ENCODE data around the gene SLC25A23. TPM values are rescaled to one million over a fixed set of nuclear protein-coding genes. Genes with fewer than 3 reads are reported as not detected.

SLC25A23 gene
- total RNA-seq, 1 donor from 2014 or later, result 32.5 TPM

DNA sequence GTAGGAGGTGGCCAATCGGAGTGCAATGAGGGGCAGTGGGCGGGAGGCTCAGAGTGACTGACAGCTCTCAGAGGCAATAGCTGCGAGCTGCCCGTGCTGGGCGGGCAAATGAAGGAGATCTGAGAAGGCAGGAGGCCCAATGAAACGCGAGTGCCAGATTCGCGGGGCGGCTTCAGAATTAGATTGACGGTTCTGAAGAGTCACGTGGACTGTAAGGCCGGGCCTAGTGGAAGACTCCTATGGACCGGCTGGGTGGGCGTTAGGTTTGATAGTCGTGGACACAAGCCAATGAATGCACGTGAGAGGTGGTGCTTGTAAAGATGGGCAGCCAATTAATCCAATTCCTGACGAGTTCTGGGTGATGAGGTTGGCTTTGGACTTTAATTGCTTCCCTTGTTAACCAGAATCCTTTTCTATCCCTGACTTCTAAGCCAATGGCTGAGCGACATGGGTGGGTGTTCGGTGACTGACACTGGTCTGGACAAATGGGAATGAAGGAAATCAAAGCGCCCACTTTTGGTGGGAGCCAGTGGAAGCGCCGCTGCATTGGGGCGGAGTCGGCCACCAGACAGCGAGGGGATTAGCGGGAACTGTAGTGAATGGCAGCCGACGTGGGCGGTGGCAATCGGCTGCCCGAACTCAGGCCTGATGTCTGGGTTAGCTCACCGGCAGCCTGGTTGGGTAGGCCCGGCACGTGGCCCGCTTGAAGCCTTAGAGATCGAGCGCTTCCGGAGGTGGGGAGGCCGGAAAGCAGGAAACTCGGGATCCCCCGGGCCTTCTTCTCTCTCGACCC, 34.5 kb downstream of the SLC25A23 start:
- DNase-seq (ENCODE audit: low read depth, low spot score), result peak; percentile 100

DNA sequence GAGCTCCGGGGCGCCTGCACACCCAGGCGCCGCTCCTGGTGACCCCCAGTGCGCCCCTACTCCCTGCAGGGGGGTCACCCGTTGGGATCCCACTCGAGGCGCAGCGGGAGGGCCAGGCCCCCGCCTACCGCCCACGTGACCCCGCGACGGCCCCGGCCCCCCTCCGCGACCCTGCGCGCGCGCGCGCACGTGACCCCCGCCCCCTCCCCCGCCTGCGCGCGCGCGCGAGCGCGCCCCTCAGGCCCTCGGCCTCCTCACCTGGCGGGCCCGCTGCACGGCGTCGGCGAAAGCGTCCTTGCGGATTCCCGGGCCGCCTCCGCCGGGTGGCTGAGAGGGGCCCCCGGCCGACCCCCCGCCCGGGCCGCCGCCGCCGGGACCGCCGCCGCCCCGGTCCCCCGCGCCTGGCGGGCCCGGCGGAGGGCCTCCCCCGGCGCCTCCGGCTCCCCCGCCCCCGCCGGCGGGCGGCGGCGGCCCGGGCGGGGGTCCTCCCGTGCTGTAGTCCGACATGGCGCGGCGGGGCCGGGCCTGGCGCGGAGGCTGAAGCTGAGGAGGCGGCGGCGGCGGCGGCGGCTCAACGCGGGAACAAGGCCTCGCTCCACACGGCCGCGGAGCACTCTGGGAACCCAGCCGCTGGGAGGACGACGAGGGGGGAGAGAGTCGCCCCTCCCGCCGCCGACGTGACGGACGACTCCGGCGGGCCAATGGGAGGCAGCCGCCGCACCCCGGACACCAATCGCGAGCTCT, 35.2 kb downstream of the SLC25A23 start, which contains the start of gene KHSRP:
TSS of gene KHSRP (minus strand) at position 617 of the 744 bp plus-strand sequence. CDS start at position 507, 110 bp downstream.
- no peak for DNase-seq (ENCODE audit: low read depth, low spot score)

DNA sequence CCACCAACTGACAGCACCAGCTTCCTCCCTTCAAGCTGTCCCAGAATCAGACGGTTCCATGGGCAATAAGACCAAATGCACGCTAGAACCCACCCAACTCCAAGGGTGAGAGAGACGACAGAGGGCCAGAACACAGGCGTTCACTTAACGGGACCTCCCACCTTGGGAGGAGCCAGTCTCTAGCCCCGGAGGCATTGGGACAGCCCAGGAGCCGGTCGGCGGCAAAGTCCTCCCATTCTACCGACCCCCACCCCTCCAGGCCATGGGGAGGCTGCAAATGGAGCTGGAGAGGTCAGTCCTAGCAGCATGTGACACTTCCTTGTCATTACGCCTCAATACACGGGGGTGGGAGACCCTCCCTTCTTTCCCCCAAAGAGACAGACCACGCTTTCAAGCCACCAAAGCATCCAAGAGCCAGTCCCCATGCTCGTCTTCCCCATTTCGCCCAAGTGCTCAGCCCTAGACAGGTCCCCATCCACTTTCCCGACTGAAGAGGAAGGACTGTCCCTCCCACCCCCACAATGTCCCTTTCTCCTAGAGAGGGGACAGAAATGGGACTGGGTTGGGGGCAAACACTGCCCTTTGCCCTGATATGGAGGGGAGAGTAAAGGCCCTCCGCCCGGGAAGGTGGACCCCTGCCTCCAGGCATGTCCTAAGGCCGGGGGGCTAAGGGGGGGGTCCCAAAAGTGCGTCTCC, 35.9 kb downstream of the SLC25A23 start:
- DNase-seq (ENCODE audit: low read depth, low spot score), result no peak

DNA sequence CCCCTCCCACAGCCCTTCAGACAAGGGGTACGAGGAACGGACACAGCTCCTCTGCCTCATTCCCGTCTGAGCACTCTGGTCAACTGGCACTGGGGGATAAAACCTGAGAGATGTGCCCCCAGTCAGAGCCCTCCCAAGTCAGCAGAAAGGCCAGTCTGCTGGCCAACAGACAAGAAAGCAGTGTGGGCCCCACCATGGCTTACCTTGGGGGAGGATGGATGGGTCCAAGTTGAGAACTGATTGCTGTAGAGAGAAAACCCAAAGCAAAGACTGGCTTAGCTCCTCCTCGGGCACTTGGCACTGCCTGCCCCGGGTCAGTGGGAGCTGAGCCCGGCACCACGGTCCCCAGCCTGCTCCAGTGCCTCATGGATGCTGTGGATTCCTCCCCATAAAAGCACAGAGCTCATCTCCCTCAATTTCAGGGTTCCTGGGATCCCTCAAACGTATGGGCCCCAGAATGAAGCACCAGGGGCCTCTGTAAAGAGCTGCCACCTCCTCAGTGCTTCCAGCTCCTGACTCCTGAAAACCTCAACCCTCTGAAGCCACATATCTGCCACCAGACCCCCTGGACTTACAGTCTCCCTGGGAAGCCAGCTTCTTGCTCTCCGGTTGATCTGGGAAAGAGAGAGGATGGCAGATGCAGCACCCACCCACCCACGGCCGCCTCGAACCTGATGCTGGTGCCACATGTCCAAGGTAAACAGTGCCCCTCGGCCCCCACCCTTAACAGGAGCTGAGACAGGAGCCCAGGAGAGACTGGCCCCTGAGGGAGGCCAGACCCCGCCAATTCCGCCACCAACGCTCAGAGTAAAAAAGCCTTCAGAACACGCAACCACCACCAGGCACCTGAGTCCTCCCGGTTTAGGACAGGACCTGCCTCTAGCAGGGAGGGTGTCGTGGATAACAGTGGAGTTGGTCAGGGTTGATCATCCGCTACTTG, 38.2 kb downstream of the SLC25A23 start:
- DNase-seq (ENCODE audit: low read depth, low spot score), result no peak

DNA sequence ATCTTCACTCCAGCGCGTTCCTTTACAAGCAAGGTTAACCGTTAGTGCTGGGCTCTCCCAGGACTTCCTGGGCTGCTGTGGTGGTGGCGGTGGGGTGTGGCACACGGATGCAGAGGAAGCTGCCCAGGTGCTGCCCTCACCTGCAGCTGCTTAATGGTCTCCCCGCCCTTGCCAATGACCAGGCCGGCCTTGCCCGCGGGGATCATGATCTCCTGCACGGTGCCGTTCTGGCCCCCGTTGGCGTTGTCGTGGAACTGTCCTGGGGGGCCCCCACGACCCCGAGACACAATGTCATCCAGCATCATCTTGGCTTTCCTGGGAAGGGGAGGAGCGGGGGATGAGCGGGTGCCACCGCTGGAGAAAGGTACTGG, 41.0 kb downstream of the SLC25A23 start:
- DNase-seq (ENCODE audit: low read depth, low spot score), result no peak

DNA sequence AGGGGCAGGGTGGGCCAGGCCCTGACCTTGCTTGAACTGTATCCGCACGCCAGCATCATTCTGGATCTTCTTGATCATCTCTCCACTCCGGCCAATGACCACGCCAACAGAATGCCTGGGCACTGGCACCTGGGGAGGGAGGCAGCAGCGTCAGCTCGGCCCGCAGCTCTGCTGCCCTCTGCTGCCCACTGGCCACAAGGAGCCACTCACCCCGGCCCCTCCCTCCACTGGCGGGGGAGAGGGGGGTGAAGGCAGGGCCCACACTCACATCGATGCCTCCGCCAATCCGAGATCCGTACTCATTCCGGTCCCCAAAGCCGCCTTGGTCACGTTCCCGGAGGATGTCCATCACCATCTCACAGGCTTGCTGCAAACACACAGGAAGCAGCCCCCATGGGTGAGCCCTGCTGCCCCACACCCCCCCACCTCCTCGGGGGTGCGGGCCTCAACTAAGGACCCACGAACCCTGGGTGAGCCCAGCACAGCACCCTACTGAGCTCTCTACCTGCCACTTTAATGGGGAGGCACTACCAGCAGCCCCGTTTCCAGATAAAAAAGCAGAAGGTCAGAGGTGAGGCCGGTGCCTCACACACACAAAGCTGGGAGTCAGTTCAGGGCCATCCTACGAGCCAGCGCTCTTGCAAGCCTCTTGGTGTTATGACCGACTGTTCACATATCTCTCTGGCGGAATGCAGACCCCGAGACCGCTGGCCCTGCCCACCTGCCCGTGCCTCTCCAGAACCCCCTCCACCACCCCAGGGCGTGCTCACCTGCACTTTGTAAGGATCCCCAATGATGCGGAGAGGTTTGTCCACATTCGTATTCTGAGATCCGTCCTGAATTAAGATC, 41.7 kb downstream of the SLC25A23 start:
- DNase-seq (ENCODE audit: low read depth, low spot score), result no peak

DNA sequence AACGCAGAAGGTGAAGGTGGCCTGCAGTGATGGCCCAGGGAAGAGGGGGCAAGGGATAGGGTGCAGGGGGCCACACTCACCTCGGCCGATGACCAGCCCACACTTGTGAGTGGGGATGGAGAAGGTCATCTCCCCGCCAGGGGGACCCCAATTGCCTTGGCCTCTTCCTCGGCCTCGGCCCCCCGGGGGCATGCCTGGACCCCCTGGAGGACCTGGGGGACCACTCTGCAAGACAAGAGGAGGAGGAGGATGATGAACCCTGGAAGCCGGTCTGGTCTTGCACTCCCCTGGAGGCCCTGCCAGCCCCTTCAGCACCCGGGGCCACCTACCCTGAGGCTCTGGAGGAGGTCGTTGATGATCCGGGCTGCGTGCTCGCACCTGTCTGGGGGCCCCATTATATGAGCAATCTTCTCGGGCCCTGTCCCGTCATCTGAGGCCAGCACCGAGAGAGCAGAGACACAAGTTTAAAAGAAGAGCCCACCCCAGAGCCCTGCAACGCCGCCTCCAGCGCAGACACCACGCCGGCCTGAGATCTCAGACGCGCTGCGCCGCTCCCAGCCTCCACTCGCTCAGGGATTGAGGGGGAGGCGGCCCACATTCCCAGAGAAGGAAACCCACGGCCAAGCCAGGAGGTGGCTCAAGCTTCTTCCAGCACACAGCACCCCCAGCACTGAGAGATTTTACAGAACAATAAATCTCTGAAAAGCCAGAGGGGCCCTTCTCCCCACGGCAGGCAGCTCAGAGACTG, 42.8 kb downstream of the SLC25A23 start:
- DNase-seq (ENCODE audit: low read depth, low spot score), result no peak

DNA sequence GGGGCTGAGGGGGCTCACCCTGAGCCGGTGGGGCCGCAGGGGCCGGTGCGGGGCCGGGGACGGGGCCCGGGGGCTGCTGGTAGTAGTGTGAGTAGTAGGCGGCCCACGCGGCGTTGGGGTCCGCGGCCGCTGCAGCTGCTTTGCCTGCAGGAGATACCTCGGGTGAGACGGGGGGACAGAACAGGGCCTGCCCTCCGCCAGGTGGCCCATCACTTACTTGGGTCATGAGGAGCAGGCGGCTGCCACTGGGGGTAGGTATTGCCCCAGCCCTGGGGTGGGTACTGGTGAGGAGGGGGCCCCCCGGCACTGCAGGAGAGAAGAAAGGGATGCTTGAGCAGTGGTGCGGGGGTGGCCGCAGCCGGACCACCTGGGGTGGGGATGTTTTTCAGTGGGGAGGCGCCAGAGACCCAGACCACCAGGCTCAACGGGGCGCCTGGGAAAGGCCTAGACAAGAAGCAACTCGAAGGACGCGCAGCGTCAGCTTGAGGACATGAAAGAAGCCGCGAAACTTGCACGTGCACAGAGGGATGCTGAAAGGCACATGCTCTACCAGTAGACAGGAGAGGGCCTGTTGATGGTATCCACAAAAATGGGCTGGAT, 43.9 kb downstream of the SLC25A23 start:
- no peak for DNase-seq (ENCODE audit: low read depth, low spot score)

DNA sequence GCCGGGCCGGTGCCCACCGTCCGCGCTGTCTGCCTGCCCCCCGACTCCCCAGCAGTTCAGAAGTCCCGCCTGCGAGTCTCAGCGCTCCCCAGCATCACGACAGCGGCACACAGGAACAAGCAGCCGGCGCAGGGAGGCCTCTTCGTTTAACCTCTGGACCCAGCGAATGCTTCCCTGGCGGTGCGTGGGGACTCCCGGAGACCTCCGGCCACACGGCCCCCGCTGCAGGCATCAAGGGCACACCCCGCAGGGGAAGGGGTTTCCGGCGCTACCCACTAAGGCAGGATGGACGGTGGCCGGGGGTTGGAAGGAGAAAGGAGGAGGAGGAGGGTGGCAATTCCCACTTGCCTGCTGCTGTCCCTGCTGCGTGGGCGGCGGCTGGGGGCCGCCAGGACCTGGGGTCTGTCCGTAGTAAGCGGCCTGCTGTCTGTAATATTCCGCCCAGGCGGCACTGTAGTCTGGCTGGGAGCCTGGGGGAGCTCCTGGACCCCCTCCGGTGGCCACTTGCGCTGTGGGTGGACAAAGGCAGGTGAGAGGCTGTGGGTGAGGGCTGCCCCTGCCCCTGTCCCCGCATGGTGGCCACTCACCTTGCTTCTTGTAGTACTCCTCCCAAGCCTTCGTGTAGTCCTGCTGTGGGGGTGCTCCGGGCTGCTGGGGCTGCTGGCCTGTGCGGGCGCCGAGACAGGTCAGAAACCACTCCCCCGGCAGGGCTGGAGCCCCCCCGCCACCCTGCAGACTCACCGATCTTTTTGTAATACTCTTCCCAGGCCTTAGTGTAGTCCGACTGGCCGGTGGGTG, 44.6 kb downstream of the SLC25A23 start:
- no peak for DNase-seq (ENCODE audit: low read depth, low spot score)

DNA sequence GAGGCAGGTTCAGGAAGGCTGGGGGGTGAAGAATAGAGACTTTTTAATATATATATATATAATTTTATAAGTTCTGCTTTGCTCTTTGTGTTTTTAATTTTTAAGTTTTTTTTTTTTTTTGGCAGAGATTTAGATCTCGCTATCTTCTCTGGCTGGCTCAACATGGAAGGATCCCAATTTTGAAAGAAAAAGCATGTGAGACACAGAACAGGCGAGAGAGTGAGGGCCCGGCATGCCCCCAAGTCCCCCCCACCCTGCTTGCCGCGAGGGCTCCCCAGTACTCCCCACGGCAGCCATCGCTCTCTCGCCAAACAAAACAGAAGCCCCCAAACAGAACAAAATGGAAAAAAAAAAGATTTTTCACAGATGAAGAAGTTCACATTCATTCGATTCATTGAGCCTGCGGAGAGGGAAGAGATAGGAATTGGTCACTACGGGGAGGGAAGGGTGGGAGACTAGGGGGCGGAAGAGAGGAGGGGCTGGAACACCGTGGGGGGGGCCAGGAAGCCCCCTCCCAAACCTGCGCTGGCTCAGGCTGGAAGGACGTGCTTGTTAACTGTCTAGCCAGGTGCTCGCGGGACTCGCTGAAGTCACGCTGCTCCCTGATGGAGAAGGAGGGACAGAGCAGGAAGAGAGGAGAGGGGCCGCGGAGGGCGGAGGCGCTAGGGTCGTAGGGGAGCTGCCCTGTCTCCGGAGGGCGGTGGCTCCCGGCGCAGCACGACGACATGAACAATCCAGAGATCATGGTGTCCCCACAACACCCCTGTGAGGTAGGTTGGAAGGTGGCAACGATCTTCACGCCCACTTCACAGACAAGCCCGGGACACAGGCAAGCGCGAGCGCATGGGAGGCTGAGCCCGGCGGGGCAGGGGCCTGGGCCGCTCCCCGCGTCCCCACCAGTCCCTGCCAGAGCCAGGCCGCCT, 45.6 kb downstream of the SLC25A23 start:
- DNase-seq (ENCODE audit: low read depth, low spot score), result no peak

DNA sequence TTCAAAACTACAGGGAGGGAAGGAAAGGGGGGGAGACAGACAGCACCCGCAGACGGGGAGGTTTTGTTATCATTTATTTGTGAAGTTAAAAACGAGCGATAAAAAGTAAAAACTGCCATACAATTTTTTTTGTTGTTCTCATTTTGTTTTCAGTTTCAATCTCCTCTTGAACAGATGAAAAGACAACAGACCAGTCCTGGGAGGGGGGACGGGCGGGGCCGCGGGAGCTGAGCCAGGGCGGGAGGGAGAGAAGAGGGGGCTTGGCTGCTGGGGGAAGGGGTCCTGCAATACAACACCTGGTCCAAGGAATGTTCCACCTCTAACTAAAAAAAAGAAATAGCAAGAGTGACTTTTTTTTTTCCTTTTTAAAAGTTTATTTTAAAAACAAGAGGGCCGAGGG, 46.3 kb downstream of the SLC25A23 start:
- DNase-seq (ENCODE audit: low read depth, low spot score), result no peak

DNA sequence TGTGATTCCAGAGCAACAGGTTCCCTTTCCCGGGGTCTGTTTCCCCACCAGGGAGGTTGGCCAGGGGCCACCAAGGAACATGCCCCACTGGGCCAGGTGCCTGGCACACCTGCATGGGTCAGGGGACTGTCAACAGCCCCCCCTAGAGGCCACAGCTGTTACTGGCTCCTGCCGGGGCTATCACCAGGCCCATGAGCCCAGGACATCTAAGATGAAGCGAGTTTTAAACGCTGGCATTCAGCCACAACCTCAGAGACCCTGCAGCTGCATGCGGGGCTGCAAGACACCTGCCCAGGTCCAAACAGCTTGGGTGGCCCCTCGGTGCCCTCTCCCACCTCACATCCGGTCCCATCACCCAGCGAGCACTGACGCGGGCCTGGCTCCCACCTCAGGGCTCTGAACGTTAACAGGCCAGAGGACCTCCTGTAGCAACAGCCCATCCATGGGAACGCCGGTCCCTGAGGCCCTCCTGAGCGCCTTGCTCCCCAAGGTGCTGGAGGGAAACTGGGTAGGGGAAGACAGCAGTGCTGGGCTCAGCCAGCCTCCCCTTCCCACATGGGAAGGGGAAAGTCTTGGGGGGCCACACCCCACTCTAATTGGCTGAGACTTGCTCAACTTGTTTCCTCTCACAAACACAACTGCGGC, 47.0 kb downstream of the SLC25A23 start:
- no peak for DNase-seq (ENCODE audit: low read depth, low spot score)

DNA sequence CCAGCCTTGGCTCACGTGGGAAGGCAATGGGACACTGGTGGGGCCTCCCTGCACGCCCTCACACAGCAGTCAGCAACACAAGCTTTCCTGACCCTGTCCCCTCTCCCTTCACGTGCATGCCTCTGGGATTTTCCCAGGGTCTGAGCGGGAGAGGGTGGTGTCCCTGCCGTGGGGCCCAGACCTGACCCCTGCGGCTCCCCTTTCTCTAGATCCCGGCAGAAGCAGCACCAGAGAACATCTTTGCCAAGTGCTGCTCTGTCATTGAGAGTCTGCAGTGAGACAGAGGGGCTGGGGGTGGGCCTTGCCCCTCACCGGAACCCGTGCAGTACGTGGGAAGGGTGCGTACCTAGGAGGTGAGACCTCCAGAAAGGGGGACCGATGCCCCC, 47.5 kb downstream of the SLC25A23 start:
- no peak for DNase-seq (ENCODE audit: low read depth, low spot score)

DNA sequence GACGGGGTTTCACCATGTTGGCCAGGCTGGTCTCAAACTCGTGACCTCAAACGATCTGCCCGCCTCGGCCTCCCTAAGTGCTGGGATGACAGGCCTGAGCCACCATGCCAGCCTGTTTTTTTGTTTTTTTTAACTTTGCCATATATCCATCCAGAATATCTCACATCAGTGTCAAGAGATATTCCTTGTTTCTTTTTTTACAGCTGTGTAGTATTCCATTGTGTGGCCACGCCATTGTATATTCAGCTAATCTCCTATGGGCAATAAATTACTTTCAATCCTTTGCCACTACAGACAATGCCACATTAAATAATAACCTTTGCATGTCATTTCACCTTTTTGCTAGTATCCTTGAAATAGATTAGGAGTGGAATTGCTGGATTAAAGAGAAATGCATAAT, 50.2 kb downstream of the SLC25A23 start:
- no peak for DNase-seq (ENCODE audit: low read depth, low spot score)

DNA sequence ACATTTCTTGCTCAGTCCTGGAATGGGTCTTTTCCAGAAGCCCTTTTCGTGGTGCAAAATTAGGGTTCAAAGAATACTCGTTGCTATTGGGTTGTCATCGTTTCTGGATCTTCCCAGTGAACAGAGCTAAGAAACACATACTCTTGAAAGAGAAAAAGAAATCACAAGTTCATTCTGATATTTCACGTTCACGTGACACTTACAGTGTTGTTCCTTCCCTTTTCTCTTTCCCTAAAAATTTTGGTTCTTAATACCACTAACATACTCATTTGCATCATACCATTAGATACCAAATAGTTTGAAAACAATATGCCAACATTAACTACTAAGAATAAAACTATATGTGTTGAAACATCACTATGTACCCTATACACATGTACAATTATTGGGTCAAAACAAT, 53.2 kb downstream of the SLC25A23 start:
- DNase-seq (ENCODE audit: low read depth, low spot score), result no peak

DNA sequence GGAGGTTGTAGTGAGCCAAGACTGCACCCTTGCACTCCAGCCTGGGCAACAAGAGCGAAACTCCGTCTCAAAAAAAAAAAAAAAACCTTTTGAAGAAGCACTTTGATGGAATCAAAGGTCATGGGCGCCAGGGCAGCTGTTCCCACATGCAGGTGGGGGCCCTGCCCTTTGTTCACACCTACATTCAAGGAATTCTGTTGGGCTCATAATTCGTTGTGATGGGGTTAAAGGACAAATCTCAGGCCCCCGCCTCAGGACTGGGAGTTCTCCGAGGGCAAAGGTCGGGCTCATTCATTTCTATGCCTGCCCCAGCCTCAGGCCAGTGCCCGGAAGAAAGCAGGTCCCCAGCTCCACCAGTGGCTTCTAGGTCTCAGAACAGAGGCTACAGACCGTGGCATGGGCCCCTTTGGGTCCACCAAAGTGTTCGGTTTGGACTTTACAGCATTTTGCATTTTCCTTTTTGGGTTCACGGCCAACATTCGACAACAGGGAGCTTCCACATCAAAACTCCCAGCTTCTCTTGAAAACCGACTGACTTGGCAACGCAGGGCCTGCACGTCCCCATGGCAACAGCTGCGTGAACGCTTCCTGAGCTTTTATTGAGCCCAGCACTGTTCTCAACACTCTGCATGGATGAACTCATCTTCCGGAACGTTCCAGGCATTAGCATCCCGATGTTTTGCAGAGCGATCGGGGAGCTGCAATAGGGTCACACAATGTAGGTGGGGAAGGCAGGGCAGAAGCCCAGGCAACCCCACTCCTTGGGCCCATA, 56.6 kb downstream of the SLC25A23 start:
- DNase-seq (ENCODE audit: low read depth, low spot score), result peak; percentile 63

All from pulmonary artery endothelial cell (primary cell).